DND-41 (cell line): Measurements from ENCODE around the gene WDR70.

Experiments used
- ATAC-seq: fragments of 200-7000 bp; cut with Tn5 transposase; 3 replicates; pipeline ENCODE4 v1.9.1; 2021; ENCODE audit warnings: low read depth; ENCODE audit not compliant: insufficient read depth
- DNase-seq: peaks from one replicate; pipeline ENCODE4 v3.0.0-alpha.2; 2020
- H2AFZ ChIP-seq: 2 replicates; pipeline ENCODE4 v1.6.0; 2012; ENCODE audit warnings: low read depth, low read length
- H3K27ac ChIP-seq: 2 replicates; pipeline ENCODE4 v1.5.1; 2012; ENCODE audit warnings: low read length, inconsistent platforms
- H3K27me3 ChIP-seq: fragments of 200-600 bp; sonication (generic); 2 replicates; pipeline ENCODE4 v1.6.0; 2012; ENCODE audit warnings: low read length, mild to moderate bottlenecking, inconsistent platforms; ENCODE audit not compliant: insufficient read depth, poor library complexity
- H3K36me3 ChIP-seq: 2 replicates; pipeline ENCODE4 v1.5.1; 2012; ENCODE audit warnings: low read length, inconsistent platforms; ENCODE audit not compliant: insufficient read depth
- H3K4me1 ChIP-seq: 2 replicates; pipeline ENCODE4 v1.5.1; 2012; ENCODE audit warnings: mild to moderate bottlenecking, low read length; ENCODE audit not compliant: insufficient read depth
- H3K4me2 ChIP-seq: 2 replicates; pipeline ENCODE4 v1.6.0; 2012; ENCODE audit warnings: mild to moderate bottlenecking, moderate library complexity, low read length, inconsistent platforms; ENCODE audit not compliant: insufficient read depth
- H3K4me3 ChIP-seq, 2 experiments: fragments of 200-600 bp in 1 of 2; shearing (Covaris generic) in 1 of 2; 2 replicates each; pipeline ENCODE4 v1.5.1; 2012 to 2016; ENCODE audit warnings: inconsistent platforms in 2 of 2, low read length in 2 of 2, mild to moderate bottlenecking in 2 of 2, low read depth in 1 of 2, moderate library complexity in 1 of 2
- H3K79me2 ChIP-seq: 2 replicates; pipeline ENCODE4 v1.6.0; 2012; ENCODE audit warnings: low read length, inconsistent platforms; ENCODE audit not compliant: insufficient read depth
- H3K9ac ChIP-seq: 2 replicates; pipeline ENCODE4 v1.6.0; 2012; ENCODE audit warnings: low read depth, mild to moderate bottlenecking, inconsistent platforms, low read length, moderate library complexity
- H3K9me3 ChIP-seq: 2 replicates; pipeline ENCODE4 v1.5.1; 2012; ENCODE audit warnings: low read length, moderate library complexity, mild to moderate bottlenecking, inconsistent platforms; ENCODE audit not compliant: insufficient read depth, severe bottlenecking
- H4K20me1 ChIP-seq: 2 replicates; pipeline ENCODE4 v1.6.0; 2012; ENCODE audit warnings: low read length; ENCODE audit not compliant: insufficient read depth
- CTCF ChIP-seq: IDR thresholded peaks from 2 replicates; pipeline ENCODE4 v1.5.1; 2012; ENCODE audit warnings: borderline replicate concordance, low read length, moderate library complexity, mild to moderate bottlenecking; ENCODE audit not compliant: poor library complexity, severe bottlenecking; ENCODE audit errors: extremely low read depth
- EZH2 ChIP-seq: IDR thresholded peaks from 3 replicates; pipeline ENCODE4 v1.6.1; 2012; ENCODE audit warnings: borderline replicate concordance, low read depth, mild to moderate bottlenecking, moderate library complexity, low read length, inconsistent platforms; ENCODE audit not compliant: severe bottlenecking

Gene WDR70

GRCh38 chr5:37667430-37667829 is 288.3 kb downstream of the WDR70 start:
- no peaks in the 10 kb centered on the region for H3K27me3 ChIP-seq
- H4K20me1 ChIP-seq, result no peaks in the 10 kb centered on the region
- TF ChIP-seq CTCF, result no peak
- no peak for TF ChIP-seq EZH2
- no peaks in the 10 kb centered on the region for H3K9me3 ChIP-seq
- DNase-seq, result no peak
- H3K36me3 ChIP-seq, result no peaks in the 10 kb centered on the region
- H3K79me2 ChIP-seq, result no peaks in the 10 kb centered on the region
- H3K27ac ChIP-seq, result no peak overlapping the region
- H3K4me2 ChIP-seq, result no peak overlapping the region
- no peak overlapping the region for H3K4me3 ChIP-seq
- peaks cover 10% of the 10 kb centered on the region for H3K4me1 ChIP-seq
- no peak for ATAC-seq
- H3K9ac ChIP-seq, result no peak overlapping the region
- no peak overlapping the region for H2AFZ ChIP-seq

GRCh38 chr5:37667846-37668245 is 288.7 kb downstream of the WDR70 start:
- TF ChIP-seq EZH2 (no peak), CTCF (no peak)

GRCh38 chr5:37668524-37669047 is 289.5 kb downstream of the WDR70 start:
- Histone ChIP-seq H3K27me3 (no peaks in the 10 kb centered on the region), H4K20me1 (no peaks in the 10 kb centered on the region), H3K27ac (no peak overlapping the region), H3K4me3 (no peak overlapping the region), H3K36me3 (no peaks in the 10 kb centered on the region), H3K9ac (no peak overlapping the region), H3K4me1 (peaks cover 18% of the 10 kb centered on the region), H3K79me2 (no peaks in the 10 kb centered on the region), H2AFZ (no peak overlapping the region), H3K4me2 (no peak overlapping the region), H3K9me3 (no peaks in the 10 kb centered on the region)
- no peak for TF ChIP-seq EZH2
- no peak for TF ChIP-seq CTCF
- DNase-seq, result no peak
- ATAC-seq, result no peak

More at GRCh38 chr5:37667846-37668245, 288.7 kb downstream of the WDR70 start:
- Histone ChIP-seq H3K4me3 (no peak overlapping the region), H3K27ac (no peak overlapping the region), H4K20me1 (no peaks in the 10 kb centered on the region), H3K27me3 (no peaks in the 10 kb centered on the region), H3K4me2 (no peak overlapping the region), H3K36me3 (no peaks in the 10 kb centered on the region), H3K9ac (no peak overlapping the region), H2AFZ (no peak overlapping the region), H3K4me1 (peaks cover 14% of the 10 kb centered on the region), H3K9me3 (no peaks in the 10 kb centered on the region), H3K79me2 (no peaks in the 10 kb centered on the region)
- no peak for ATAC-seq
- no peak for DNase-seq
